ENCODE measurements around the gene ITGA5.

Gene ITGA5

DNA sequence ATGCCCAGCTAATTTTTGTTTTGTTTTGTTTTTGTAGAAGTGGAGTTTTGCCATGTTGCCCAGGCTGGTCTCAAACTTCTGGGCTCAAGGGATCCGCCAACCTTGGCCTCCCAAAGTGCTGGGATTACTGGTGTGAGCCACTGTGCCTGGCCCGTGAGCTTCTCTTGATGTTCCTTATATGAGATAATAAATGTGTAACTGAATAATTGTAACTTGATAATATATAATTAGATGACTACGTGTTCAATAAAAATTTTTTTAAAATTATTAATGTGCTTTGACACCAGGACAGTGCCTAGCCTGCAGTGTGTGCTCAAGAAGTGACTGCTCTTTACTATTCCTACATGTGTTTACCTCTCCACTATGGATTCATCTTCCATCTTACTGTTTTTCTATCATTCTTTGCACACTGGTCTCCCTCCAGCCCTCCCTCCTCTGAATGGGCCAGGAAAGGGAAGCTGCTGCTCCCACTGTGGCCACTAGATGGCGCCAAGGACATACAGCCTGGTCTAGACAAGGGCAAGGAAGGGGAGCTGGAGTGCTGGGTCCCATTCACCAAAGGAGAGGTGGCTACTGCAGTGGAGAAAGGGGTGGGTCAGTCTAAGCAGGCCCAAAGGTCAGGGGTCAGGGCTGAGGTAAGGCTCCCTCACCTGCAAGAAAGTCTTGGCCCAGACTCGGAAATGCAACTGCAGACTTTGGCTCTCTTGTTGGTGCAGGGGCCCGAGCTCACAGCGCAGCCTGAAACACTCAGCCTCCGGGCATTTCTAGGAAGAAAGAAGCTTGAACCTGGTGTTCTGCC lies 19.9 kb downstream of the ITGA5 start:
- H4K20me1 ChIP-seq = peaks cover 11 to 94% (median 78%) of the 10 kb centered on the region in 11 experiments; a peak in 21 of 22 replicates
- H3K36me3 ChIP-seq = peaks cover 98 to 100% (median 99%) of the 10 kb centered on the region in 11 experiments
- 0 out of 22 replicates have a peak overlapping the region, but pooled peaks of 2 of the 11 experiments have one; percentile 6 to 17 for H3K4me2 ChIP-seq
- no peaks in the 10 kb centered on the region for H3K27me3 ChIP-seq
- no peak overlapping the region for H3K4me3 ChIP-seq
- peak overlapping the region in 2 of 11 experiments; percentile 4 to 37; a peak in 1 of 22 replicates for H3K9ac ChIP-seq
- no peak overlapping the region for H3K27ac ChIP-seq
- no peak for TF ChIP-seq Cebpa-rat (IDR thresholded peaks at IDR 0.05)
- peaks cover 10 to 40% (median 21%) of the 10 kb centered on the region in 10 experiments for H3K4me1 ChIP-seq
- H3K9me3 ChIP-seq (replicated peaks in 1 of 11) = no peaks in the 10 kb centered on the region

DNA sequence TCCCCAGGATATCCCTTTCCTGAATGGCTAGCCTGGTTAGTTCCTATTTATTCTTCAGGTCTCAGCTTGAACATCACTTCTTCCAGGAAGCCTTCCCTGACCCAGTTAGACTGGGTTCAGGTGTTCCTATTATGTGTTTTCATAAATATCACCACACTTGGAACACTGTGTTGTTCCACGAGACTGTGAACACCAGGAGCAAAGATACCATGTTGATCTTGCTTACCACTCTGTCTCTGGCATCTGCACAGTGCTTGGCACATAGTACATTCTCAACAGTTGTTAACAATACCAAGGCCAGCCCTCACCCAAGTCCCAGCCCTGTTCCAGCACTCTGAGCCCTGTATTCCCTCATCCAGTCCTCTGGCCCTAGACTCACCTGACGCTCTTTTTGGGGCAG lies 20.8 kb downstream of the ITGA5 start:
- Histone ChIP-seq H3K4me3 (no peak overlapping the region), H3K27ac (peak overlapping the region in 1 of 11 experiments; percentile 20; a peak in 1 of 22 replicates)

DNA sequence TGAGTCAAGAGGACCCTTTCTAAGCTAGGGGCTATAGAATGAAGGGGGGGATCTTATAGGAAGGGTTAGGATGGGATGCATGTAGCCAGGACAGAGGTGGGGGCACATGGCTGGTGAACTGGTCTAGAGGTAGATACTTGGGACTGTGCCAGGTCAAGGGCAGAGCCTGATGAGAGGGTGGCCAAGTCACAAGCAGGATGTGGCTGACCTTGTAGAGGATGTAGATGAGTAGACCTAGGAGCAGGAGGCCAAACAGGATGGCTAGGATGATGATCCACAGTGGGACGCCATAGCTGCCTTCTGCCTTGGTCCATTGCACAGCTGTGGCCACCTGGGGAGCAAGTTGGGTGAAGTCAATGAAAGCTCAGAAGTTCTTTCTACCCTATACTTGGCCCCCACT lies 21.9 kb downstream of the ITGA5 start:
- Histone ChIP-seq H3K4me1 (peaks cover 31 to 61% (median 41%) of the 10 kb centered on the region in 10 experiments), H4K20me1 (peaks cover 5 to 80% (median 60%) of the 10 kb centered on the region in 11 experiments; a peak in 21 of 22 replicates), H3K4me3 (no peak overlapping the region), H3K27me3 (no peaks in the 10 kb centered on the region), H3K36me3 (peaks cover 78 to 96% (median 80%) of the 10 kb centered on the region in 11 experiments), H3K9me3 (replicated peaks in 1 of 11) (no peaks in the 10 kb centered on the region), H3K9ac (peak overlapping the region in 3 of 11 experiments; percentile 4 to 23 (median 15); a peak in 1 of 22 replicates), H3K4me2 (no peak overlapping the region), H3K27ac (no peak overlapping the region)
- TF ChIP-seq Cebpa-rat (IDR thresholded peaks at IDR 0.05) = no peak

More for the DNA sequence above, 20.8 kb downstream of the ITGA5 start:
- TF ChIP-seq Cebpa-rat (IDR thresholded peaks at IDR 0.05) = no peak
- H3K4me2 ChIP-seq = no peak overlapping the region
- no peaks in the 10 kb centered on the region for H3K9me3 ChIP-seq (replicated peaks in 1 of 11)
- peak overlapping the region in 4 of 11 experiments; percentile 4 to 37 (median 28); a peak in 3 of 22 replicates for H3K9ac ChIP-seq
- H4K20me1 ChIP-seq = peaks cover 5 to 90% (median 69%) of the 10 kb centered on the region in 11 experiments; a peak in 21 of 22 replicates
- H3K4me1 ChIP-seq = peaks cover 20 to 50% (median 30%) of the 10 kb centered on the region in 10 experiments
- no peaks in the 10 kb centered on the region for H3K27me3 ChIP-seq
- H3K36me3 ChIP-seq = peaks cover 89 to 99% (median 91%) of the 10 kb centered on the region in 11 experiments

GRCh38 chr12:54395545-54395944 lies 23.5 kb downstream of the ITGA5 start:
- peaks cover 62 to 80% (median 64%) of the 10 kb centered on the region in 11 experiments for H3K36me3 ChIP-seq
- H3K4me3 ChIP-seq = no peak overlapping the region
- no peaks in the 10 kb centered on the region for H3K9me3 ChIP-seq (replicated peaks in 1 of 11)
- peak overlapping the region in 3 of 11 experiments; percentile 10 to 95 (median 92); a peak in 6 of 22 replicates for H3K4me2 ChIP-seq
- no peak for TF ChIP-seq Cebpa-rat (IDR thresholded peaks at IDR 0.05)
- H3K27ac ChIP-seq = peak overlapping the region in 1 of 11 experiments; percentile 18; a peak in 1 of 22 replicates
- H4K20me1 ChIP-seq = peaks cover 5 to 64% (median 44%) of the 10 kb centered on the region in 11 experiments; a peak in 21 of 22 replicates
- H3K9ac ChIP-seq = peak overlapping the region in 8 of 11 experiments; percentile 1 to 52 (median 24); a peak in 6 of 22 replicates
- peaks cover 41 to 75% (median 55%) of the 10 kb centered on the region in 10 experiments for H3K4me1 ChIP-seq
- H3K27me3 ChIP-seq = no peaks in the 10 kb centered on the region

DNA sequence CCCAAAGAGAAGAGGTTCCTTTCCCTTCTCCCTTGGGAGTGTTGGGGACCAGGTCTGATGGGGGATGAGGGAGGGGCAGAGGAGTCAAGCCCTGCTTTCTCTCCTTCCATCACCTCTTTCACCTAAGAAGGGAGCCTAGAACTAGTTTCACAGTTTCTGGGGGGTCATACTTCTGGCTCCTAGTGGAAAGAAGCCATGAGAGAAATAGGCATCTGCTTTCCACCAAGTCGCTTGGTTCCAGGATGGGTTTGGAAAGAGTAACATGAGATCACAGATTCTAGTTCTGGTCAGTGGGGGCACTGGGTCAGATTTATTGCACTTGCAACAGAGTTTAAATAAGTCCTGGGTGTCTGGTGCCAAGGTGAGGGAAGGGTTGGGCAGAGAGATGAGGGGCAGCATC lies 24.1 kb downstream of the ITGA5 start:
- H3K4me3 ChIP-seq = no peak overlapping the region
- peaks cover 56 to 74% (median 59%) of the 10 kb centered on the region in 11 experiments for H3K36me3 ChIP-seq
- H4K20me1 ChIP-seq = peaks cover 5 to 58% (median 39%) of the 10 kb centered on the region in 11 experiments; a peak in 21 of 22 replicates
- H3K4me2 ChIP-seq = peak overlapping the region in 9 of 11 experiments; percentile 5 to 97 (median 92); a peak in 14 of 22 replicates
- H3K27me3 ChIP-seq = no peaks in the 10 kb centered on the region
- H3K9ac ChIP-seq = peak overlapping the region in 9 of 11 experiments; percentile 7 to 78 (median 41); a peak in 6 of 22 replicates
- H3K27ac ChIP-seq = peak overlapping the region in 1 of 11 experiments; percentile 71; a peak in 1 of 22 replicates
- H3K9me3 ChIP-seq (replicated peaks in 1 of 11) = no peaks in the 10 kb centered on the region
- TF ChIP-seq Cebpa-rat (IDR thresholded peaks at IDR 0.05) = no peak
- peaks cover 47 to 80% (median 60%) of the 10 kb centered on the region in 10 experiments for H3K4me1 ChIP-seq

DNA sequence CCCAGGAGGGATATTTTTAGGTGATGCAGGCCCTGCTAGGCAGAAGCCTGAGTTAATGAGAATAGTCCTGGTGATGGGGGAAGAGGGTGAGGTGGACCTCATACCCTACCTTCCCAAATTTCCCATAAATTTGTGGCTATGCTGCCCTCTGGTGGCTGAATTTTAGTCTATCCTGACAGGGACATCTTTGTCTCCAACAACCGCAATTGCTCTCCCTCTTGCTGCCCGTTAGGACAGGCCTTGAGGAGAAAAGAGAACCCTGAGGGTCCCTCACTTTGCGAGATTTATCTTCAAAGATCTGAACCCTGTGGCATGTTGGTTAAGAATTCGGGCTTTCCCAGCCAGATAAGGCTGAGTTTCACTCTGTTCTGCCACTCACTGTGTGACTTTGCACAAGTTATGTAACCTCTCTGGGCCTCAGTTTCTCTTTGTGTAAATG lies 24.8 kb downstream of the ITGA5 start:
- no peaks in the 10 kb centered on the region for H3K9me3 ChIP-seq (replicated peaks in 1 of 11)
- peak overlapping the region; percentile 85 to 97 (median 92) for H3K4me2 ChIP-seq
- peak overlapping the region in 9 of 11 experiments; percentile 14 to 78 (median 54); a peak in 14 of 22 replicates for H3K9ac ChIP-seq
- peak overlapping the region in 10 of 11 experiments; percentile 14 to 76 (median 64); a peak in 17 of 22 replicates for H3K27ac ChIP-seq
- H3K27me3 ChIP-seq = no peaks in the 10 kb centered on the region
- H3K36me3 ChIP-seq = peaks cover 50 to 67% (median 52%) of the 10 kb centered on the region in 11 experiments
- H4K20me1 ChIP-seq = peaks cover 0 to 51% (median 32%) of the 10 kb centered on the region in 11 experiments; a peak in 16 of 22 replicates
- peak overlapping the region in 3 of 10 experiments; percentile 6 to 41 (median 26); a peak in 2 of 20 replicates for H3K4me3 ChIP-seq
- peaks cover 54 to 87% (median 67%) of the 10 kb centered on the region in 10 experiments for H3K4me1 ChIP-seq
- no peak for TF ChIP-seq Cebpa-rat (IDR thresholded peaks at IDR 0.05)

DNA sequence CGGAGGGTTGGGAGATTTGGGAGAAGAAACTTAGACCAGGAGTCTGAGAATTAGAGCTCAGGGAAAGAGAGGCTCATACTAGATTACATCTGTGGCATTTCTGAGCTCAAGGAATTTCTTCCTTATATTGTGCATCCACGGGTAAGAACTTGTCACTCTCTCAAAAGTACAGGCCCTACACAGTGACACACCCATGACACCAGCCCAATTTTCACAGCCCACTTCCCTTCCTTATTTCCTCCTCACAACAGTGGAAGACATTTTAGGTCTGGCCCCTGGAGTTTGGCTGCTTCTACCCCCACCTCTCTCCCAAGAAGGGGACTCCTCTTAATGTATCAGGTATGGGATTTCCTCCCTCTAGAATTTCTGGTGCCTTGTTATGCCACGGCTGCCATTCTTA lies 25.3 kb downstream of the ITGA5 start:
- Histone ChIP-seq H3K27me3 (no peaks in the 10 kb centered on the region), H3K9ac (peak overlapping the region in 10 of 11 experiments; percentile 14 to 78 (median 51); a peak in 19 of 22 replicates), H3K9me3 (replicated peaks in 1 of 11) (no peaks in the 10 kb centered on the region), H3K4me3 (peak overlapping the region in 3 of 10 experiments; percentile 6 to 41 (median 26); a peak in 3 of 20 replicates), H3K4me2 (peak overlapping the region; percentile 85 to 97 (median 92)), H3K36me3 (peaks cover 44 to 62% (median 46%) of the 10 kb centered on the region in 11 experiments), H3K27ac (peak overlapping the region; percentile 14 to 76 (median 64); a peak in 20 of 22 replicates), H4K20me1 (peaks cover 0 to 46% (median 28%) of the 10 kb centered on the region in 11 experiments; a peak in 16 of 22 replicates), H3K4me1 (peaks cover 59 to 93% (median 73%) of the 10 kb centered on the region in 10 experiments)
- TF ChIP-seq Cebpa-rat (IDR thresholded peaks at IDR 0.05) = no peak

GRCh38 chr12:54393207-54393609 lies 25.9 kb downstream of the ITGA5 start:
- Histone ChIP-seq H3K9me3 (replicated peaks in 1 of 11) (no peaks in the 10 kb centered on the region), H3K27me3 (no peaks in the 10 kb centered on the region), H4K20me1 (peaks cover 0 to 40% (median 22%) of the 10 kb centered on the region in 11 experiments; a peak in 16 of 22 replicates), H3K4me1 (peaks cover 61 to 95% (median 78%) of the 10 kb centered on the region in 10 experiments), H3K4me3 (peak overlapping the region in 2 of 10 experiments; percentile 26 to 41; a peak in 3 of 20 replicates), H3K27ac (peak overlapping the region; percentile 24 to 76 (median 64); a peak in 20 of 22 replicates), H3K36me3 (peaks cover 39 to 56% (median 41%) of the 10 kb centered on the region in 11 experiments), H3K4me2 (peak overlapping the region; percentile 85 to 97 (median 92)), H3K9ac (peak overlapping the region; percentile 14 to 78 (median 54); a peak in 19 of 22 replicates)
- no peak for TF ChIP-seq Cebpa-rat (IDR thresholded peaks at IDR 0.05)
